HG03066 (cell line): ENCODE results near the gene CIDEC.

ENCODE experiments used
- ATAC-seq: cut with Tn5 transposase; IDR thresholded peaks from one replicate; pipeline ENCODE4 v1.9.1; 2021; ENCODE audit warnings: low read depth; ENCODE audit not compliant: unreplicated experiment

CIDEC gene, protein sequence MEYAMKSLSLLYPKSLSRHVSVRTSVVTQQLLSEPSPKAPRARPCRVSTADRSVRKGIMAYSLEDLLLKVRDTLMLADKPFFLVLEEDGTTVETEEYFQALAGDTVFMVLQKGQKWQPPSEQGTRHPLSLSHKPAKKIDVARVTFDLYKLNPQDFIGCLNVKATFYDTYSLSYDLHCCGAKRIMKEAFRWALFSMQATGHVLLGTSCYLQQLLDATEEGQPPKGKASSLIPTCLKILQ

DNA sequence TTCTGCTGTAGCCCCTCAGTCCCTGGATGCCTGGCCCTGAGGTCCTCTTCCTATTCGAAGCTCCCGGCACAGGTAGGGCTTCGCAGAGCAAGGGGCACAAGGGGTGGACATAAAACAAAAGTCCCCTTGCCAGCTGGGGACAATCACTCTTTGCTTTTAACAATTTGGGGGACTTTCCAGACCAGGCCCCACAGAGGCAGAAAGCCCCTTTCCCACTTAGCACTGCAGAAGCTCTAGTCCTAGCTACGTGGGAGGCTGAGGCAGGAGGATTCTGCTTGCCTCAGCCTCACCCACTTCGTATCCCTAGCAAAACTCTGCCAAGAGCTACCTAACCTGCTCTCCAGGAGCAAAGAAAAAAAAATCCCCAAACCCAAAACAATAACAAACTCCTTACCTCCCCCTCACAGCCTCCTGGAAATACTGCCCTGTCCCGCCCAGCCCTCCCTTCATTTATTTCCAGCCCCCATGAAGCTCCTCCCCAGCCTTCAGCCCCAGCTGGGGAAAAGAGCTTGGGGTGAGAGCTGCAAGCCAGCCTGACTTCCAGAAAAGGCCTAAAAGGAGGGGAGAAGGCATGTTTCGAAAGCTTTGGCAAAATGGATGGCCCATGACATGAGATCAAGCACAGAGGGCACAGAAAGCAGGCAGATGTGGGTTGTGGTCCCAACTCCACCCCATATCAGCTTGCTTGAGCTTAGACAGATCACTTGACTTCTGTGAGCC lies at the start of gene CIDEC:
CIDEC (minus strand) TSS at position 424 of the 720 bp plus-strand sequence. CDS start 1,767 bp downstream, outside the sequence.
- ATAC-seq = no peak

DNA sequence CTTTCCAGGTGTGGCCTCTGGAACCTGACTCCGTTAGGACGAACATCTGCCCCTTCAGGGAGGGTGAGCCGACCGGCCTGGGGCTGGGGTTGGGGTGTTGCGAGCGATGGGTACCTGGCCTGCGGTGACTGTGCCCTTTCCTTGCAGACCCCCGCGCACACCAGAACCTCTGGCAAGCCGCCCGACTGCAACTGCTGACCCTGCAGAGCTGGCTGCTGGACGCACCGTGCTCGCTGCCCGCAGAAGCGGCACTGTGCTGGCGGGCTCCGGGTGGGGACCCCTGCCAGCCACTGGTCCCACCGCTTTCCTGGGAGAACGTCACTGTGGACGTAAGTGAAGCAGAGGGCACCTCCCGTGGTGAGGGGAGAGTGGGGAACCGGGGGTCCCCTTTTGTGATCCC lies 48.1 kb upstream of the CIDEC start:
- no peak for ATAC-seq

GRCh38 chr3:9918261-9919038 lies 38.4 kb upstream of the CIDEC start:
- no peak for ATAC-seq

GRCh38 chr3:9917820-9918219 lies 37.8 kb upstream of the CIDEC start:
- ATAC-seq = no peak

GRCh38 chr3:9916734-9917680 lies 37.0 kb upstream of the CIDEC start, which contains the start of gene IL17RC:
Gene IL17RC (plus strand): TSS chr3:9917098. CDS start chr3:9917316, 218 bp downstream.
- no peak for ATAC-seq

DNA sequence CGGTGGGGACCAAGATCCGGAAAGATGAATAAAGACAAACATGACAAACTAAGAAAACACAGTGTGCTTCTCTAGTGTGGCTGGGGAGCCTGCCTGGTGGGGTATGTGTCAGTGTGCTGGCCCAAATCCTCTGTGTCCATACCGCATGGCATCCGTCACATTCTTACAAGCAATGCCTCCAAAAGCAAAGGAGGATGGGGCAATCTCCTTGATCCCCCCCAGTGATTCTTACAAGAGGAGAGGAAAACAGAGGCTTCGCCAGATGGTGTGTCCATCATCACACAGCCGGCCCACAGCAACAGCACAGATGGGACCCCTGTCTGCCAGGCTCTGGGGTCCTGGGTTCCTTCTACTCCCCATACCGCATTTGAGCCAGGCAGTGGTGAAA lies 36.3 kb upstream of the CIDEC start:
- ATAC-seq = no peak

GRCh38 chr3:9915254-9916141 lies 35.4 kb upstream of the CIDEC start:
- peak; percentile 37 for ATAC-seq

DNA sequence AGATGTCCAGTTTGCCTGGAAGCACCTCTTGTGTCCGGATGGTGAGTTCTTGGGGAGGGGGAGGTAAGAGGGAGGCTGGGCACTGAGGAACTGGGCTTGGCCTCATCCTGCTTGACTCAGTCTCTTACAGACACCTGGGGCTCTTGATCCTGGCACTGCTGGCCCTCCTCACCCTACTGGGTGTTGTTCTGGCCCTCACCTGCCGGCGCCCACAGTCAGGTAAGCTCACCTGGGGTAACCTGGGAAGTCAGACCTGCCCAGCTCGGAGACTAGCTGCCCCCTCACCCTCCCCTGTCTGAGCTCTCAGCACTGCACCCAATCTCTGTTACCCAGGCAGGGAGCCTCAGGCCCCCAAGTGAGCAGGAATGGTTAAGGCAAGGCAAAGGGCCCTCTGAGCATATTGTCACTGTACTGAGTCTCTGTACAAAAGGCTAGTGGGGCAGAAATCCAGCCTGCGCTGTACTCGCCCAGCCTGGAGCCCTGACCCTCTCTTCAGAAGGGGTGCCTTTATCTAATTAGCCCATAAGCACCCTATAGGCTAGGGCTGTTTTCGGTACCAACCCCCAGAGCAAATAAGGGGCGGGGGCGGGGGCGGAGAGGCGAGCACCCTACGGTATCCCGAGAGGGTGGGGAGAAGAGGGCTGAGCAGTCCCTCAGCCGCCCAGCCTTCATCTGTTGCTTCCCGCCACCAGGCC lies 34.7 kb upstream of the CIDEC start:
- ATAC-seq = peak; percentile 41

- ATAC-seq = no peak
These were observed 34.0 kb upstream of the CIDEC start for GRCh38 chr3:9914011-9914410.

GRCh38 chr3:9913601-9914000 lies 33.5 kb upstream of the CIDEC start:
- ATAC-seq = no peak

DNA sequence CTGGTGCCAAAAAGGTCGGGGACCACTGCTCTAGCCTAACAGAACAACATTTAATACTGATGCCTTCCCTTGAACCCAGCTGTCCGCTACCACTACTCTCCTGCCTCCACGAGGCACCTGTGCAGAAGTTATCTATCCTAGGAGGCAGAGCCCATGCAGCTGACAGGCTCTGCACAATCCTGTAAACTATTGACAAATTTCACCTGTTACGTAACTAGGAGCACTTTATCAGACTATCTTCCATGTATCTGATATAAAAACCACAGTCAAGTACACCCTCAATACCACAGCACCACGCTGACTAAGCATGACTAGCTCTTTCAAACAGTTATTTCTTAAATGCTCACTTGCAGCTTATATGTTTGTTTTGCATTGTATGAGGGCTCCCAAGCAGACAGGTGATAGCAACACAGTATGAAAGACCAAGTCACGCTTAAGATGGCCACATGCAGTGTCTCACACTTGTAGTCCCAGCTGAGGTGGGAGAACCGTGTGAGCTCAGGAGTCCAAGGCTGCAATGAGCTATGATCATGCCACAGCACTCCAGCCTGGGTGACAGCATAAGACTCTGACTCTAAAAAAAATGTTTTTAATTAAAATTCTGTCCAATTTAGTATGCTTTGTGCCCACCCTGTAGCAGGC lies 32.4 kb upstream of the CIDEC start:
- ATAC-seq = no peak

- no peak for ATAC-seq
These were observed 31.8 kb upstream of the CIDEC start for GRCh38 chr3:9911863-9912262.

GRCh38 chr3:9909221-9910013 lies 29.4 kb upstream of the CIDEC start:
- no peak for ATAC-seq

DNA sequence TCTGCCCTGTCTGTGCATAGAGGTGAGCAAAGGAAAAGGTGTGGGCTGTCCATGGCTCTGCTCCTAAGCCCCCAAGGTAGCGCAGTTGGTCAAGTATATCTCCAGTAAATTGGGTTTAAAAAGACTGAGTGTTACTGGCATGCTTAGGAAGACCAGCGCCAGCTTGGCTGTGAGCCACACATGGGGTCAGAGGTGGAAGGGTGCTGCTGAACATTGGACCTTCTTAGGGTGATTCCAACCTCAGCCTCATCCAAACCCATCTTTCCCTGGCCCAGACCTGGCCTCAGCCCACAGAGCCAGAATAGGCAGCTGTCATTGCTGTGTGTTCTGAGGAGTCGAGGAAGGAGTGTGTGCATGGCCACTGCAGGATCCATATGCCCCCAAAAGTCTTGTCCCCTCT lies 28.2 kb upstream of the CIDEC start:
- no peak for ATAC-seq

GRCh38 chr3:9906480-9906879 lies 26.4 kb upstream of the CIDEC start:
- ATAC-seq = no peak

DNA sequence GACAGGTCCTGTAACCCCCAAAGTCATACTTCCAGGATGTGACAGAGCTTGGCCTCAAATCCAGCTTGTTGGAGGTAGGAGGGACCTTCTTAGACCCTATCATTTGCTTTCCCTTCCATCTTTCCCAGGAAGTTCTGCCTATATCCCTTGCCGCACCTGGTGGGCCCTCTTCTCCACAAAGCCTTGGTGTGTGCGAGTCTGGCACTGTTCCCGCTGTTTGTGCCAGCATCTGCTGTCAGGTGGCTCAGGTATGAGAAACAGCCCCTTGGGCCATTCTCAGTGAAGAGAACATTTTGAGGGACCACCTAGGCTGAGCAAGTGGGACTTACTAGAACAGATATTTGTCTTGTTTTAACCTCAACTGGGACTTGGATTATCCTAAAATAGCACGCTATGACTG lies 23.9 kb upstream of the CIDEC start:
- no peak for ATAC-seq

- ATAC-seq = no peak
These were observed 23.2 kb upstream of the CIDEC start for GRCh38 chr3:9903238-9903624.
